ENCODE measurements around the gene CAPN2.
"Not testable (repeated sequence)": the region's sequence is repeated elsewhere in the genome, so short reads cannot be mapped to it uniquely, and the experiment has no call there.

The CAPN2 gene

GRCh38 chr1:223732993-223733798, 20.9 kb downstream of the CAPN2 start:
- Mint-ChIP-seq H3K36me3 (peaks cover 18% of the 10 kb centered on the region), H3K4me3 (no peak overlapping the region), H3K4me1 (peaks cover 14% of the 10 kb centered on the region), H3K9me3 (no peaks in the 10 kb centered on the region), H3K27ac (no peak overlapping the region), H3K27me3 (no peaks in the 10 kb centered on the region)
- ATAC-seq (ENCODE audit: low read depth) (no peak), DNase-seq (ENCODE audit: low spot score in 2 of 2) (no peak)

GRCh38 chr1:223733898-223734852, 21.8 kb downstream of the CAPN2 start:
- Mint-ChIP-seq H3K27ac (peak overlapping the region; percentile 24), H3K4me1 (peaks cover 15% of the 10 kb centered on the region), H3K4me3 (no peak overlapping the region), H3K36me3 (peaks cover 13% of the 10 kb centered on the region), H3K27me3 (no peaks in the 10 kb centered on the region), H3K9me3 (no peaks in the 10 kb centered on the region)
- no peak for ATAC-seq (ENCODE audit: low read depth)
- DNase-seq (ENCODE audit: low spot score in 2 of 2): no peak

GRCh38 chr1:223736638-223737037, 24.3 kb downstream of the CAPN2 start:
- H3K27ac Mint-ChIP-seq: peak overlapping the region; percentile 39
- not testable (repeated sequence) for H3K27me3 Mint-ChIP-seq; H3K36me3 Mint-ChIP-seq; ATAC-seq (ENCODE audit: low read depth); H3K4me3 Mint-ChIP-seq; H3K9me3 Mint-ChIP-seq; DNase-seq (ENCODE audit: low spot score in 2 of 2); H3K4me1 Mint-ChIP-seq

- ATAC-seq (ENCODE audit: low read depth) (no peak), DNase-seq (ENCODE audit: low spot score in 2 of 2) (no peak)
- Mint-ChIP-seq H3K4me3 (no peak overlapping the region), H3K36me3 (peaks cover 6% of the 10 kb centered on the region), H3K4me1 (peaks cover 8% of the 10 kb centered on the region), H3K27ac (no peak overlapping the region), H3K27me3 (no peaks in the 10 kb centered on the region), H3K9me3 (no peaks in the 10 kb centered on the region)
Observed at GRCh38 chr1:223737342-223737741, 25.0 kb downstream of the CAPN2 start.

- Mint-ChIP-seq H3K4me1 (peaks cover 11% of the 10 kb centered on the region), H3K27me3 (no peaks in the 10 kb centered on the region), H3K27ac (peak overlapping the region; percentile 58), H3K36me3 (peaks cover 9% of the 10 kb centered on the region), H3K9me3 (no peaks in the 10 kb centered on the region), H3K4me3 (no peak overlapping the region)
- DNase-seq (ENCODE audit: low spot score in 2 of 2) (no peak), ATAC-seq (ENCODE audit: low read depth) (no peak)
Observed at GRCh38 chr1:223738465-223739365, 26.4 kb downstream of the CAPN2 start.

- ATAC-seq (ENCODE audit: low read depth) (no peak), DNase-seq (ENCODE audit: low spot score in 2 of 2) (no peak)
- Mint-ChIP-seq H3K9me3 (no peaks in the 10 kb centered on the region), H3K4me1 (peaks cover 8% of the 10 kb centered on the region), H3K27me3 (no peaks in the 10 kb centered on the region), H3K27ac (no peak overlapping the region), H3K36me3 (peaks cover 7% of the 10 kb centered on the region), H3K4me3 (no peak overlapping the region)
Observed at GRCh38 chr1:223739366-223740037, 27.2 kb downstream of the CAPN2 start.

GRCh38 chr1:223740038-223740736, 27.8 kb downstream of the CAPN2 start:
- not testable (repeated sequence) for DNase-seq (ENCODE audit: low spot score in 2 of 2); H3K27ac Mint-ChIP-seq; H3K36me3 Mint-ChIP-seq

GRCh38 chr1:223741861-223742260, 29.5 kb downstream of the CAPN2 start:
- no peak for ATAC-seq (ENCODE audit: low read depth)
- peaks cover 7% of the 10 kb centered on the region for H3K36me3 Mint-ChIP-seq
- H3K4me3 Mint-ChIP-seq: no peak overlapping the region
- peaks cover 5% of the 10 kb centered on the region for H3K4me1 Mint-ChIP-seq
- no peaks in the 10 kb centered on the region for H3K27me3 Mint-ChIP-seq
- no peak overlapping the region for H3K27ac Mint-ChIP-seq
- DNase-seq (ENCODE audit: low spot score in 2 of 2): no peak
- H3K9me3 Mint-ChIP-seq: no peaks in the 10 kb centered on the region

More at GRCh38 chr1:223740038-223740736, 27.8 kb downstream of the CAPN2 start:
- not testable (repeated sequence) for H3K4me3 Mint-ChIP-seq; H3K27me3 Mint-ChIP-seq; H3K4me1 Mint-ChIP-seq; H3K9me3 Mint-ChIP-seq; ATAC-seq (ENCODE audit: low read depth)

- Mint-ChIP-seq H3K27me3 (no peaks in the 10 kb centered on the region), H3K4me1 (peaks cover 13% of the 10 kb centered on the region), H3K9me3 (no peaks in the 10 kb centered on the region), H3K4me3 (no peak overlapping the region), H3K36me3 (peaks cover 10% of the 10 kb centered on the region), H3K27ac (peak overlapping the region; percentile 33)
- DNase-seq (ENCODE audit: low spot score in 2 of 2) (no peak), ATAC-seq (ENCODE audit: low read depth) (no peak)
Observed at GRCh38 chr1:223742856-223743517, 30.6 kb downstream of the CAPN2 start.

GRCh38 chr1:223745731-223746130, 33.4 kb downstream of the CAPN2 start:
- H3K4me3 Mint-ChIP-seq: no peak overlapping the region
- H3K9me3 Mint-ChIP-seq: no peaks in the 10 kb centered on the region
- no peak for DNase-seq (ENCODE audit: low spot score in 2 of 2)
- no peaks in the 10 kb centered on the region for H3K27me3 Mint-ChIP-seq
- peaks cover 20% of the 10 kb centered on the region for H3K4me1 Mint-ChIP-seq
- H3K27ac Mint-ChIP-seq: no peak overlapping the region
- peaks cover 18% of the 10 kb centered on the region for H3K36me3 Mint-ChIP-seq
- no peak for ATAC-seq (ENCODE audit: low read depth)

- H3K9me3 Mint-ChIP-seq: no peaks in the 10 kb centered on the region
- H3K36me3 Mint-ChIP-seq: peaks cover 27% of the 10 kb centered on the region
- no peak for DNase-seq (ENCODE audit: low spot score in 2 of 2)
- ATAC-seq (ENCODE audit: low read depth): no peak
- peak overlapping the region; percentile 4 for H3K27ac Mint-ChIP-seq
- H3K4me3 Mint-ChIP-seq: peak overlapping the region; percentile 88
- H3K27me3 Mint-ChIP-seq: no peaks in the 10 kb centered on the region
- H3K4me1 Mint-ChIP-seq: peaks cover 20% of the 10 kb centered on the region
Observed at GRCh38 chr1:223747838-223748335, 35.5 kb downstream of the CAPN2 start.

GRCh38 chr1:223748405-223748772, 36.0 kb downstream of the CAPN2 start:
- Mint-ChIP-seq H3K9me3 (no peaks in the 10 kb centered on the region), H3K4me1 (peaks cover 17% of the 10 kb centered on the region), H3K36me3 (peaks cover 29% of the 10 kb centered on the region), H3K4me3 (peak overlapping the region; percentile 88), H3K27me3 (no peaks in the 10 kb centered on the region), H3K27ac (no peak overlapping the region)
- peak; percentile 50 for ATAC-seq (ENCODE audit: low read depth)
- peak in 1 of 2 donors; percentile 12 for DNase-seq (ENCODE audit: low spot score in 2 of 2)

Measured in memory B cell (primary cell).